ENCODE data around the gene SHMT2.

SHMT2 gene

DNA sequence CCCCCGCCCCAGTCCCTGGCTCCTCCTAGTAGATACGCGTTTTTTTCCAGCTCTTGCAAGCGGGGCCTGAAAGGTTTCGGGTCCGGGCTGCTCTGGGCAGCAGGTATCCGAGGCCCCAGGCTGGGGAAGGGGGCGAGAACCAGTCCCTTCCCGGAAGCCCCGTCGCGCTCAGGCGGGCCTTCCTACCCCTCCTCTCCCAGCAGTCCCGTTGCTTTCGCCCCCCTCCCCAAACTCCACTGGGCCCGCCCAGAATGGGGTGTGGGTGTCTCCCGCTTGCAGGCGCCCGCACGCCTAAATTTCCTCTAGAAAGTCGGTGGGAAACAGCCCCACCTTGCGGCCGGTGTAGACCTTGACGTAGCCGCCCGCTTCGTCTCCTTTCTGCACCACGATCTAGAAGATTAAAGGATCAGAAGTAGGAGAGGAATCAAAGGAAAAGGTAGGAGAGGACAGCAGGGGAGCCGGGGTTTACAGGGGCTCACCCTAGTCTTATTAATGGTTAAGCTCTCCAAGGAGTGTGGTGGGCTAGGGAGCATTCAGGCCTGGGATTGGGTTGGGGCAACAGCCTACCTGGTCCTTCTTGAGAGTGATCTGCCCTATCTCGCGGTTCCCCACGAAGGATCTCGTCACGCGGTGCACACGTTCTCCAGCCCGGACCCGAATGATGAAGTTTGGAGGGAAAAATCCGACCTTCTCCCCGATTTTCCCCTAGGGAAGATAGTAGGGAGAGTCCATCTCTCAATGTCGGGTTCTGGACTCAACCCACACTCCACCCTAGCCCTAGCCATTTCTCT lies 14.2 kb downstream of the SHMT2 start:
- intact Hi-C loops (cut with DNase I): loop anchor here (5.0 kb wide), 1 partner anchor 36 kb away; no protein-coding TSS in a partner anchor
- peak; percentile 62 to 87 (median 76) for DNase-seq

DNA sequence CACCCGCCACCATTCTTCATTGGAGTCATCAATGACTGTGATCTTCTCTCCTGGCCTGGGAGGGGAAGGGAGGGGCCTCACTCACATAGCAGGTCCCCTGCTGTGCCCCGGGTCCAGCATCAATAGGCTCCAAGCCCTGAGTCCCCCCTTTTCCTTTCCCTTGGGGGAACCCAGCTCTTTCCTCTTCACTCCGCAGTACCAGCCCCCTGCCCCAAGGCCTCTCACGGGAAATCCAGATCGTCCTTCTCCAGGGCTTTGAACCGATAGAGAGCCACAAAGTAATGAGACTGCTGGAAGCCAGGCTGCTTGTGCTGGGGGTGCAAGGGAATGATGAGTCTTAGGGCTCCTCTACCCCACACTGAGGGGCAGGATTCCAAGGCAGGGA lies 14.8 kb downstream of the SHMT2 start:
- DNase-seq: no peak
- intact Hi-C loops (cut with DNase I): loop anchor here (5.0 kb wide), 1 partner anchor 37 kb away; no protein-coding TSS in a partner anchor

DNA sequence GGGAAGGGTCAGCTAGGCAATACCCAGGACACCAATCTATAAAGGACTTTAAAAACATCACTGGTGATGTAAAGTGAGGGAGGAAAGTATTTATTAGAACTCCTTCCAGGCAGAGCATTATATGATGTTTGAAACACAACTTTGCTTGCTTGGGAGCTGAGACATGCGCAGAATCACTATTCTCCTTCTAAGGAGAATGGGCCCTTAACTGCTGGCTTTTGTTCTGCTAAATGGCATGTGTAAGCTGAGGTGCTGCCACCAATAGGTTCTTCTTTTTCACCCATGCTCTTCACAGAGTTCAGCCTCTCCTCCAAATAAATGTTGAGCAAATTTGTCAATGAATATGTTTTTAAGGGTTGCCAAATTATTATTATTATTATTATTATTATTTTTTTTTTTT lies 17.5 kb downstream of the SHMT2 start:
- intact Hi-C loops (cut with DNase I): no loop called here
- no peak for DNase-seq

DNA sequence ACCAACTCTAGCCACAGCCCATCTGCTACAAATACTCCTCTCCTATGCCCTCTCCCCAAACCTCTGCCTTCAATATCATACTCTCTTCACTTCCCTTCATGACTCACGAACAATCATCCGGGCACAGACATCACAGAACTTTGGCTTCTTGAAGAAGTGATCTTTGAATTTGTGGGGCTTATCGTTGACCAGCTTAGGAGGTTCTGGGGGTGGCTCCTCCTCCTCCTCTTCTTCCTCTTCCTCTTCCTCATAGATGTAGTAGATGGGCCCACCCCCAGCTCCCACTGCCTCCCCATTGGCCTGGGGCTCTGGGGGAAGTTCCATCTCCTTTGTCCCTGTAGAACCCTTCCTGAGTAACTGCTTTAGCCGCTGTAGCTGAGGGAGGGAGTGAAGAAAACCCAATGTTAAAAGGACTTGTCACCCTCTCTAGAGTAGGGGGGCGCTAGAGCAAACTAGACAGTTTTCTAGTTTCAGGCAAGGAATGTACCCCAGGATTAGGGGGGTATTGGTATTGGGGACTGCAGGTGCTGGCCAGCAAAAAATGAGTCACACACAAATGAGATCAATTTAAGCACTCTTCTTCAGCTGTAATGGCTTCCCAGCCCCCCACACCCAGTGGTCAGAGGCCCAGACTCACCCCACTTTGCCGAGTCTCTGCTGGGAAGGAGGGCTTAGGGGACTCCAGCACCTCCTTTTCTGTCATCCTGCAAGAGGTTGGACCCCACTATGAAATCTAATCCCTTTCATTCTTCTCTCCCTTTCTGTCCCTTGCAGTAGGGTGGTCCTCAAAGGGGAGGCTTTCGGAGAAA lies 19.6 kb downstream of the SHMT2 start:
- intact Hi-C loops (cut with DNase I): no loop called here
- DNase-seq: peak in 7 of 42 donors; percentile 28 to 62 (median 40)

DNA sequence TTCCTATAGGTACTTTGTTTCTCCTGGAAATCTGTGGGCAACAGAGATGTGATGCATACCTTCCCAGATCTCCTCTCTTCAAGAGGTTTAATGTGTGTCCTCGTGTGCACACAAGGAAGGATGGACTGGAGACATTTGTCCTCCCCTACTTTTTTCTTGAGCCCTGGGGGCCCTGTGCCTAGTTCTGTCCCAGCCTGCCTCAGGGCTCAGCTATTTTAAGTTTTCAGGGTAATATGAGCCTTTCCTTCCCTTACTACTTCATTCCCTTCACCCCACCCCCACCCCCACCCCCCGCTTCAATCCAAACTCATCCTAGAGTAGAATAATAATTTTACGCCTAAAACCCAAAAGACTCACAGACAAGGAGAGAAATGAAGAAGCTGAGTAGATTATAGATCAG lies 21.0 kb downstream of the SHMT2 start:
- intact Hi-C loops (cut with DNase I): no loop called here
- no peak for DNase-seq

DNA sequence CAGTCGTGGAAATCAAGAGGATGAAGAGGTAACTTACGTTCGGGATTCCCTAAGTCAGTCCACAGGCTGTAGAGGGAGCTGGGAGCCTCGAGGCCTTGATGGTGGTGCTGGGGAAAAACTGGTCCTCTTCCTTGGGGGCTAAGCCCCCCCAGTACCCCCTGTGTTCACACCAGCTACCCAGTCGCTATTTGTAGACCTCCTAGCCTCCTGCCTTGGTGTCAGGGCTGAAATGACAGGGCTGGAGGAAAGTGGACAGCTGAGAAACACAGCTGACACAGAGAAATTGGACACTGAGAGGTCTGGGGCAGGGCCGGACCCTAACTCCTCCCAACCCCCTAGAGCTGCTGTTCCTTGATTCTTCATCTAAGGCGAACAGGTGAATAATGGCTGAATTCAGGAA lies 21.4 kb downstream of the SHMT2 start, which contains the start of gene STAC3:
Gene STAC3 (minus strand): TSS at position 232 of the 400 bp plus-strand sequence. CDS start 1,551 bp downstream, outside the sequence.
- peak in 1 of 42 donors; percentile 1 for DNase-seq
- intact Hi-C loops (cut with DNase I): no loop called here

DNA sequence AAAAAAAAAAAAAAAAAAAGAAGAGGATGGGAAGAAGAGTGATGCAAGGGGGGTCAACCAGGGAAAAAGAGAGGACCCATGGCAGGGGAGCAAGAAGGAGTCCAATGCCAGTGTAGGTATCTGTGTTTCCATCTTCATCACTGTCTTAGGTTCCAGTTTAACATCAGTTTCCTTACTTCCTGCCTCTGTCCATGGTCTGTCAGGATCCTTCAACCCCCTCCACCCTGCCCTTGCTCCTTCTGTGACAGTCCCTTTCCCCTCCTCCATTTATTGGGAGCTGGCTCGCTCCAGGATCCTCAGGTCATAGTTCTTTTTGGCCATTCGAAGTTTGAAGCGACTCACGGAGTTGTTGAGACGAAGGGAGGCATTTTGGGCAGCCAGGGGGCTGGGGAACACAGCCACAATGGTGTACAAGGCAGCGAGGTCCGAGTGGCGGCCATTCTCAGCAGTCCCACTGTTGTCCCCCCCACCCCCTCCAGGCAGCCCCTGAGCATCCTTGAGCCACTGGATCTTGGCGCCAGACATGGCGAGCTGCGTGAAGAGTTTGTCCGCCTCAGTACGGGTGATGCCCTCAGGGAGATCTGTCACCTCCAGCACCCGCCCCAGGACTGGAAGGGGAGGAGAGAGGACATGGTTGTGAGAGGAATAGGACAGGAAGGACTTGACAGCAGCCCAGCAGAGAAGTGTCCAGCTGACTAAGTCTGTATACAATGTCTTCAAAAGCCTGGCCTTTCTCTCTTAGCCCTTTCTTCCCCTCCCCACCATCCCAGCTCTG lies 25.2 kb downstream of the SHMT2 start:
- DNase-seq: peak in 1 of 42 donors; percentile 0
- intact Hi-C loops (cut with DNase I): no loop called here

DNA sequence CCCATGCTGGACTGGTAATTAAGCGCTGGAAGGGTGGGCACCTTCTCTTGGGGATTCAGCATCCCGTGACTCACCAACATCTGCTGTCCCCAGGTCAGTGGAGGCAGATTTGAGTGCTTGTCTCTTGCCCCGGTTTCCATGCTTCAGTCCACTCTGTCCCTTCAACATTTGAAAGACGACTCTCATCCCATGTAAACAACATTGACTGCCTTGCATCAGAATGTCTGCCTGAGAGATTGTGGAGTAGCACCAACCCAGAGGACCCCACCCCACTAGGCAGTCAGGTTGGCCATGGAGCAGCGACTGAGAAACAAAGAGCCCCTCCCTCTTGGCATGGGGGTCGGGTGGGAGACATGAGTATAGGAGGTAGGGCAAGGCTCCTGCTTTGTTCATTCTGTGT lies 26.4 kb downstream of the SHMT2 start:
- intact Hi-C loops (cut with DNase I): no loop called here
- peak in 1 of 42 donors; percentile 1 for DNase-seq

DNA sequence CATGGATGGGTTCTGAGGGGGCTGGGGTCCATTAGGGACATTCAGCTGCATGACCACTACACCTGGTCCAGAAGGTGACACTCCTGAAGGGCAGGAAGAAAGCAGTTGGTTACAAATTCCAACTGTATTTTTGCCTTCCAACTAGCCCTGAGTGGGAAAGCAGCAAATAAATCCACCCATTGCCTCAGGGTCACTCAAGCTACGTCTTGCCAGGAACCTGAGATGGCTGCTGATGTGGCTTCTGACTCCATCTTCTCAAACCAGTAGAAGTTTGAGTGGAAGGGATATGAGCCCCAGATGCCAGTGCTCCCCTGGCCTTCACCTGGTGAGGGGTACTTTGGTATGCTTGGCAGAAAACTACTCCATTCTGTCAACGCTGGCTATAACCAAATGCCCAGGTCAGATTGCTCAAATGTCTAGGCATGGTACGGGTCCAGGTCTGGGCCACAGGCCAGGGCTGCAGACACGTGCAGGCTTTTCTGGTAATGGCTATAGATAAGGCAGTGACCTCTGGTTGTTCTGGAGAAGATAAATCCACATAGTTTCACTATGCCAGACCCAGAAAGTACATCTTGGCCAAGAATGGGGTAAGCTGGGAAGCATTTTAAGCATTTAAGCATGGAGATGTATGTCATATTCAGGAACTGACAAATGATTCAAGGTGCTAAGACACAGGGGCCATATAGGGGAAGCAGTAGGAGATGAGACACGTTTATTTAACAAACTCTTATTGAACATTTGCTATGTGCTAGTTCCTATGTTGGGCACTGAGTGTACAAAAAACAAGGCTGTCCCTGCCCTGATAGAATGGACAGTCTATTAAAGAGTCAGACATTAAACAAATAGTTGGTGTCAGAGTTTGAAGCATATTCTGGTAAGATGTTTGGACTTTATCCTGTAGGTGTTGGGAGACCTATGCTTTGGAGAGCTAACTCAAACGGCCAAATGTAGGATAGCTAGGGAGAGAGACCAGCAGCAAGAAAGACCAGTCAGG lies 29.8 kb downstream of the SHMT2 start:
- DNase-seq: no peak
- intact Hi-C loops (cut with DNase I): no loop called here

DNA sequence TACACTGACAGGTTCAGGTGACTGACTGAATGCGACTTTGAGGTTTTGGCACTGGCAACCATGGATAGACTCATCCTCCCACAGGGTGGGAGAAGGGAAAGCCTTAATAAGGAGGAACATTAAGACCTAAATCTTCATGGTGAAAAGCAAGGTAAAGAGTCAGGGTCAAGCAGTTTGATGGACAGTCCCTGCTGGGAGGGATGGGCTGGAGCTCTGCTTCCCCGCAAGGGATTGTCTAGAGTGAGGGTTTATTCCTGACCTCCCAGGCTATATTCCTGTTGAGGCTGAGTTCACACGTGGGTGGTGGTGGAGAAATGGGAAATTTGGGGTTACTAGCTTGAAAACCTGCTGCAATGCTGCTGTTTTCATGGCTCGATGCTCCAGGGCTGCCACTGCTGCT lies 30.9 kb downstream of the SHMT2 start:
- intact Hi-C loops (cut with DNase I): no loop called here

DNA sequence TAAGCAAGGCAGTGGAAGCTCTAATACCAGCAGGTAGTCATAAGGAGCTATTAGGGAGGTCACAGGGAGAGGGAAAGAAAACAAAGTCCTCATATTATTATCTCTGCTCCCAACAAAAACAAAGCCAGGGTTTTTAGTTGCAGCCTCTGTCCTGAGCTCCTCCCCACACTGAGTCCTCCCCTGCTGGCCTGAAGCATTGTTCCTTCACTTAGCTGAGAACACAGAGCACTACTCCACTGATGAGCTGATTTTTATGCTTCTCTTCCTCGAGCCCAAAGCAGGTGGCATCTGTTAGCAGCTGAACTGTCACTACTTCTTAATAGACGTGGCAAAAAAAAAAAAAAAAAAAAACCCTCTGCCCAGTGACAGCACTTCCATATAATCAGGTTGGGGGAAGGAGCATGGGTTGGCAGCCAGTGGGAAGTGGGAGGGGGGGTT lies 31.9 kb downstream of the SHMT2 start:
- DNase-seq: no peak
- intact Hi-C loops (cut with DNase I): no loop called here

More for the DNA sequence above, 30.9 kb downstream of the SHMT2 start:
- DNase-seq: no peak

DNA sequence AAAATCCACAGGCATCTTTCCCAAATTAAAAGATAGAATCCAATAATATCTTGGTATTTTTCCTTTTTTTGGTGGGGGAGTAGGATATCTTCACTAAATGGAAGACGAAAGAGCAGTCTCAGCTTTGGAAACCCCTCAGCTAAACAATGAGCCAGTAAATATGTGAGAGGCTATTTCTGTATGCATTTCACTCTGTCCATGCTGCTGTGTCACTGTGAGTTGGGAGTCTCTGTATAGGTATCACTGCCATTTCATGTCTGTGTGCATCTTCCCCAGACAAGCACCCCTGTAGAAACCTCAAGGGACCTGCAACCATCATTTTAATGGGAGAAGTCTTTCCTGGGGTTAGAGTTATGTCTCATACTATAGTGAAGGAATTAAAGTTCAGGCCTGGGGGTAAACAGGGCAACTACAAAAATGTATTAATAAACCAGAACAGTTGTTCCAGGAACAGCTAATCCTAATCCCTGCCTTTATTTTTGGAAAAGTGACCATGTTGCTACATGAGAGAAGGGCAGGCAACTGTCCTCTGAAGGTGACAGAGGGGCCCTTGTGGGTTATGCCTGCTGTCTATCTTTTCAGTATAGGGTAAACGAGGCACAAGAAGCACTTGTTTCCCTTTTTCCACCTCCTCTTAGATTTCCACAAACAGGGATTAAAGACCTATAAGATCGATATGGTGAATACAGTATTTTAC lies 32.8 kb downstream of the SHMT2 start:
- intact Hi-C loops (cut with DNase I): no loop called here
- DNase-seq: no peak

DNA sequence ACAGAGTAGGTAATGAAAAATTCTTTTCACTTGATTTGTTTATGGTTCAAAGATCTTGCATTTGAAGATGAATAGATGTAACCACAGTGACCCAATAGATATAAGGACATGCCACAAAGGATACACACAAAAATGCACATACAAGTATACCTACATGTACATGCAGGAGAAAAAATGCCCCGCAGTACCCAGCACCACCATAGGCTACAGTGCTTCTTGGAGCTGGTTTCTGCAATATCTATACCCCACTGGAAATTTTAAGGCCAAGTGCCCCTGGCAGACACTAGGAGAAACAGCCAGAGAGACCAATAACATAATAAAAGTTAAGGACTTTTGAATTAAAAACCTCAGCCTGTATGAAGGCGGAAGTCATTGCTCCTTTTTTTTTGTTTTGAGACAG lies 33.6 kb downstream of the SHMT2 start:
- intact Hi-C loops (cut with DNase I): no loop called here
- no peak for DNase-seq

DNA sequence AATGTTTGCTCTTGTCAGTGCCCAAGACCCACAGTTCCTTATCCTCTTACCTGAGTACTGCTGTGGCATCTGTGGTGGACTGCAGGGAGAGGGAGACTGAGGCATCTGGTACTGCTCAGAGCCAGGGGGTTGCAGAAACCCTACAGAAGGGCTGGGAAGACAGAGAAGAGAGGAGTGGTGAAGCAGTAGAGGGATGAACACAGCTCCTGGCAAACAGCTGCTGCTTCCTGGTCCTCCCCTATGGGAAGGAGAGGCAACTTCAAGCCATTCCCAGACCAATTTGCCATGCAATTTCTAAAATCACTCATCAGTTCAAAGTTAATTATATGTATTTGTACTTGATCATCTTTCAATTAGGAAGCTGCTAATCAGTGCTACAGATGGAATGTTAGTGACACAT lies 37.2 kb downstream of the SHMT2 start:
- no peak for DNase-seq
- intact Hi-C loops (cut with DNase I): no loop called here

DNA sequence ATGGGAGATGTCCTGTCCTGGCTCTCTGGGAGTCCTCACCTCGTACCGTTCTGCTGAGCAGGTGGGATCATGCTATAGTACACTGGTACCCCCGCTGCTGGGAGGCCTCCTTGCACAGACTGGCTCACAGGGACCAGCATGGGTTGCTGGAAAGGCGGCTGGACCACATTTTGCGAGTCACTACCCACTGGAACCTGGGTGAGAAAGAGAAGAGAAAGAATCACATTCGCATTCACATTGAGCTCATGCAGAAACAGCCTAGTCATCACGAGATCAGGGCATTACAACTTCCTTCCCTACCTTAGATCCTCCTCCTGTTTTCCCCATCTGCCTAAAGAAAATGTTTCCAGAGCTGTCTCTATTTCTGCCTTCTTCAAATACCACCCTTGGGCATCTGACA lies 38.8 kb downstream of the SHMT2 start:
- no peak for DNase-seq
- intact Hi-C loops (cut with DNase I): no loop called here

DNA sequence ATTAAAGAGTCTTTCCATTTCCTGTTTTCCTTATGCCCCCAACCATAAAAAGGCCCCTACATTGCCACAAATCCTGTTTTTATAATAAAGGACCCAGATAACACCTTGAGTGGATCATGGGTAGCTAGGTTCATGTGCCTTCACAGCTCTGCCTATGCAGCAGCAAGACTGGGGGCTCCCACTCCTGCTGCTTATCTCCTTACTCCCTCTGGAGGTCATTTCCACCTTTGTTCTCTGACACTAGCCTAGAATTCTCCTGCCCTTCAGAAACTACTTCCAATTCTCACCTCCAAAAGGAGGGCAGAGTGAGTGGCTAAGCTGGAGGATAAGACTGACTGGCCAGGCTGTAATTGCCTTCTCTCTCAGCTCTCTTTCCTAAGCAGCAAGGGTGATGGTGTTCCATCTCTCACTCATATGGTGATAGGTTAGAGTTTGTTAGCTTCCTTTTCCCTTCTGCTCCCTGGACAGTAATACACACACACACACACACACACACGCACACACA lies 41.5 kb downstream of the SHMT2 start:
- DNase-seq: no peak
- intact Hi-C loops (cut with DNase I): no loop called here

DNA sequence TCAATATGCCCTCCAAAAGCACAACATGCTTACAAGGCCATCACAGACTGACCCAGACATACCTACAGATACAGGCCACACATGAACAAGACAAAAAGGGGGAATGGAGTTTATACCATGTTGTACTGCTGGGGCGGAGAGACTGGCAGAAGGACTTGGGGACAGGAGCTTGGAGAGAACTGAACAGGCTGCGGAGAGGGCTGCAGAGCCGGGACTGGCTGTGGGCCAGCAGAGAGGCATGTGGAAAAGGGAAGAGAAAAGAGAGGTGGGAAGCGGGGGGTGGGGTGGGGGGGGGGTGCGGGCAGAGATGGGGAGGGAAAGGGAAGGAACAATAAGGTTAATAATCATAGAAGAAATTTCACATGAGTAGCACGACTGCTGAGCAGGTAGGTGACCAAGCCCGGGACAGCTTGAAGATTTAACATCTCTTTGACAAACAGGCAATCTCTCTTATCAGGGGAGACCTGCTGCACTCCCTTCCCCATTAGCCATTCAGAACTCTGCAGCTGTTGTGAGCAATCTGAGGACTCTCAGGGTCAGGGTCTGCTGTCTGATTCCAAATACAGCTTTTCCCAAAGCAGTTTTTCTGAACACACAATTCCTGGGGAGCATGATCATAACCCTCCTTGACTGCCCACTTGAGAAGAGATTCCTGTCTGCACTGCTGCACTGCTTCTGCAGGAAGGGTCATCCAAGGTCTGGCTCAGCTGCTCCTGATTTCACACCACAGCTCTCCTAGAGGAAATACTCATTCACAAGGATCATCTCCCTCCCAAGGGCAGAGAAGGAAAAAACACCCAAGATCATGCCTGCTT lies 43.0 kb downstream of the SHMT2 start:
- intact Hi-C loops (cut with DNase I): no loop called here
- no peak for DNase-seq
